GM11168 (cell line): Measurements from ENCODE around the gene HMCN2.
"Not testable (repeated sequence)": the region's sequence is repeated elsewhere in the genome, so short reads cannot be mapped to it uniquely, and the experiment has no call there.

ENCODE experiments used
- in situ Hi-C: fragments of 300-500 bp; cut with MboI; formaldehyde crosslinking; loops from one replicate; pipeline ENCODE4 v1.12.0; 2022; ENCODE audit warnings: low sequenced_read_pairs; ENCODE audit not compliant: unreplicated experiment

HMCN2 gene

DNA sequence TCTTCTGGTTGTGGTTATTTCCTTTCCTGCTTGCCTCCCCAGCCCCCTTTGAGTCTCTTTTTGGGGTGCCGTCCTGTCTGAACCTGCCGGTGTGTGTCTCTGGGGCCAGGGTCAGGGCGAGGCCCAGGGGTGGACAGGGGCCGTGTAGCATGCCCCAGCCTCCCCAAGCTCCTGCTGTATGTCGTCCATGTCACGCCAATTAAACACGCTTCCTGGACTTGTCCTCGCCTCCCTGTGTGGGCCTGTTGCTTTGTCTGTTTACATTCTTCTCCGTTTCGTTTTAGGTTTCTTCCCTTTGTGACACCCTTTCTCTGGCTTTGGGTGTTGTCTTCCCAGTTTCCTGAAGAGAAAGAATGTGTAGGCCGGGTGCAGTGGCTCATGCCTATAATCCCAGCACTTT, 28.5 kb upstream of the HMCN2 start:
- in situ Hi-C loops = loop anchor here (5.0 kb wide), 1 partner anchor 125 kb away; no protein-coding TSS in a partner anchor

DNA sequence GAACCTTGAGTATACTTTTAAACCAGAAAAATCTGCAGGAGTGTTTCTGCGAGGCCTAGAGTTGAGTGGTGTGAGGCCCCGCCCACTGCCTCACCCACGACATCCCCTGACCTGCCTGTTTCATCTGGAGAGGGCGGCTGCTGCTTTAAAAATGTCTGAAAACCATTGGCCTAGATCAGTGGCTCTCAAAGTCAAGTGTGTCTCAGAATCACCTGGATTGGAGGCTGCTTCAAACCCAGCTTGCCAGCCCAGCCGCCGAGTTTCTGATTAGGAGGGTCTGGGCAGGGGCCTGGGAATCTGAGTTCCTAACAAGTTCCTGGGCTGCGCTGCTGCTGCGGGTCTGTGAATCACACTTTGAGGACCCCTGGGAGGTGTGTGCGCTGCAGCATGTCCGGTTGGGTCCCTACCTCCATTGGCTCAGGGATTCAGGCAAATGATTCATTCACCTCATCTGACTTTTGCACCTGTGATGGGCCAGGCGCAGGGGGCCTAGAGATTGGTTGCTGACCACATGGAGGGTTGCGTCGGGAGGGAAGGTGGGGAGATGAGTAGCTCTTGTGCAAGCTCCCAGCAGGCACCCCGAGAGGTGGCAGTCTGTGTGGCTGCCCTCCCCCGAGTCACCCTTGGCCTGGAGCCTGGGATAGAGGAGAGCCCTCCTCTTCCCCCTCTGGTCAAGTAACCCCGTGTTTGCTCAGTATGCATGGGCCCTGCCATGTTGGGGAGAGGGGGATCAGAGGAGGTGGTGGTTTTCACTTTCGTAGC, 27.6 kb upstream of the HMCN2 start:
- in situ Hi-C loops = loop anchor here (5.0 kb wide), 1 partner anchor 126 kb away; no protein-coding TSS in a partner anchor

DNA sequence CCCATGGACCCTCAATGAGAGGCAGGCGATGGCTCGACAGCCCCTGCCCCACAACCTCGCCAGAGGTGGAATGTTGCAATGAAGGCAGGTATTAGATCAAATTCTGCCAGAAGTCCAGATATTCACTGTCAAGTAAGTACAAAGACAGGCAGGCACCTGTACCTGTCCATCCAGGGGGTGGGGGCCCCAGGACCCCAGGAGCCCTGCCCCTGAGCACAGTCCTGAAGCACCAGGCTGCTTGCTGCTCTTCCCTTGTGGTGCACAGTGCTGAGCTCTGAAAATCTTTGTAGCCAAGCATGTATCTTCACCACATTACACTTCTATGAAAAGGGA, 26.2 kb upstream of the HMCN2 start:
- in situ Hi-C loops = loop anchor here (5.0 kb wide), 1 partner anchor 127 kb away; no protein-coding TSS in a partner anchor

DNA sequence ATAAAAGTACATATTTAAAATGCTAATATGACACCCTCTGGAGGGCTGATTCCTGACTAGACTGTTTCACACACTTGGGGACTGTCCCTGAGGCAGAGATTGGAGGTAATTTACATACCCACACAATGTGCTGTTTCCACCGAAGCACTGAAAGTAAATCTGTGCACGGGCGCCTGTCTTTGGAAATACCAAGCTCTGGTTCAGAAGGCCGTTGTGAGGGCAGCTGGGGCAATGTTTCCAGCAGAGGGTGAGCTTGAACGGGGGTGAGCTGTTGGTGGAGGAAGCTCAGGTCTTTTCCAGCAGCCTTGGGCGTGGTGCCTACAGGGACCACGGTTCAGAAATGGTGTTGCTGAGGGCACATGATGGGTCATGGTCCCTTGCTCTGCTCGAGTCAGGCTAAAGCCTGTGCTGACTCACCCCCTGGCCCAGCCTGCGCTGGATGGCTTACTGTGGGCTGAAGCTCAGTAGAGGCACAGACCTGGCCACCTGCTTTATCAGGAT, 25.8 kb upstream of the HMCN2 start:
- in situ Hi-C loops = loop anchor here (5.0 kb wide), 1 partner anchor 127 kb away; no protein-coding TSS in a partner anchor

DNA sequence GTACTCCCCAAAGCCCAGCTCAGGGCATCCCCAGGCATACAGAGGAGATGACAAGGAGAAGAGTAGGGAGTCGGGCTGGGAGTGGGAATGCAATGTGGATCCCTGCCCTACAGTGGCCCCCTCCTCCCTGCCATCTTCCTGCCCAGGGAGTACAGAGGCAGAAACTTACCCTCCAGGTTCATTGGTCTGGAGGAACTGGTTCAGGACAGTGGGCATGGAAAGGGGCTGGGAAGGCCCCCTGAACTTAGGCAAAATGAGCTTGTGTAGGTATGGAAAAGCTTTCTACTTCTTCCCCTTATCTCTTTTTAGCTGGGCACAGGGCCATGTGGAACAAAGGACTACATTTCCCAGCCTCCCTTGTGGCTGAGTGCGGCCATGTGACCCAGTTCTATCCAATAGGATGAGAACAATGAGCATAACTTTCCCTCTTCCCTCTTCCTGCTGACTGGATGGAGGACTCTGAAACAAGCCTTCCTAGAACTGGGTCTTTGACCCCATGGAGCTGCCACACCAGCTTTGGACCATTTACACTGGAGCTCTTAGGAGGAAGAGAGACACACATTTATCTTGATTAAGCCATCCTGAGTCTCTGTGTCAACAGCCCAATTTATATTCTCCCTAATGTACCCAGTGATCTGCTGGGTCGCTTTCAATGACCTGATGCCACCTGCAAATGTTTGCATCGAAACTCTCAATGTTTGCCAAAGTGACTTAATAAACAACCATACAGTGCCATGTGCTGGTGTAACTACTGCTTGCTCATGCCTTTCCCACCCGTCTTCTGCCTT, 25.0 kb upstream of the HMCN2 start:
- in situ Hi-C loops = no loop called here

DNA sequence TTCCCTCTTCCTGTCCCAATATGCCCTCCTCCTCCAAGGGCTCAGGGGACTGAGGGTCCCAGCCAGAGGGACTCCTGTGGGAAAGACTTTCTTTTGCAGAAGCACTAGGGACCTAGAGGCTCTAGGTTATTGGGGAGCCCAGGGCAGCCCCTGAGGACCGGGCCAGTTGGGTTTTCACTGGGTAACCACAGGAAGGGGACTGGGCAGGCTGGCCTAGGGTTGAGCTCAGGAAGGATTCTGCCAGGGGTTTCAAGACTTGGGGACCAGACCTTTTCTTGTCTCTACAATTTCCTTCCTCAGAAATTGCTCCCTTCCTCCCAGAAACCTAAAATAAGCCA, 24.4 kb upstream of the HMCN2 start:
- in situ Hi-C loops = no loop called here

DNA sequence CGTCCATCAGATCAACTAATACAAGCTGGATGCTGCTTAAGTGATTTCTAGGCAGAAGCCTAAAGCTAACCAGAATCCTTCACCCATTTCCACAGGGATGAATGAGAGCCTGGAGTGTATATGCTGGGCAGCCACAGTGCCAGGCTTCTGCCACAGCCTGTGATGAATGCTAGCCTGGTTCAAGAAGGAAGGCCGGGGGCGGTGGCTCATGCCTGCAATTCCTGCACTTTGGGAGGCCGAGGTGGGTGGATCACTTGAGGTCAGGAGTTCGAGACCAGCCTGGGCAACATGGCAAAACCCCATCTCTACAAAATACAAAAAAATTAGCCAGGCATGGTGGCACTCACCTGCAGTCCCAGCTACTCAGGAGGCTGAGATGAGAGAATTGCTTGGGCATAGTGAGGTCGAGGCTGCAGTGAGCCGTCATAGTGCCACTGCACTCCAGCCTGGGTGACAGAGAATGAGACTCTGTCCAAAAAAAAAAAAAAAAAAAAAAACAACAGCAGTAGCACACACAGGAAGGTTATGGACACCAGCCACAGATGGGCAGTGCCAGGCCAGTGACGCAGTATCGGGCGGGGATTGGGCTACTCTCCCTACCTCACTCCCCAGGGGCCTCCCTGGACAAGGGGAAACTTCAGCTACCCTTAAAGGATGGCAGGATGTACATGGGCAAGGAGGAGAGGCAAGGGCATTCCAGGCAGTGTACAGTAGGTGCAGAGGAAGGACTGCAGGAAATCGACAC, 23.1 kb upstream of the HMCN2 start:
- in situ Hi-C loops = no loop called here

DNA sequence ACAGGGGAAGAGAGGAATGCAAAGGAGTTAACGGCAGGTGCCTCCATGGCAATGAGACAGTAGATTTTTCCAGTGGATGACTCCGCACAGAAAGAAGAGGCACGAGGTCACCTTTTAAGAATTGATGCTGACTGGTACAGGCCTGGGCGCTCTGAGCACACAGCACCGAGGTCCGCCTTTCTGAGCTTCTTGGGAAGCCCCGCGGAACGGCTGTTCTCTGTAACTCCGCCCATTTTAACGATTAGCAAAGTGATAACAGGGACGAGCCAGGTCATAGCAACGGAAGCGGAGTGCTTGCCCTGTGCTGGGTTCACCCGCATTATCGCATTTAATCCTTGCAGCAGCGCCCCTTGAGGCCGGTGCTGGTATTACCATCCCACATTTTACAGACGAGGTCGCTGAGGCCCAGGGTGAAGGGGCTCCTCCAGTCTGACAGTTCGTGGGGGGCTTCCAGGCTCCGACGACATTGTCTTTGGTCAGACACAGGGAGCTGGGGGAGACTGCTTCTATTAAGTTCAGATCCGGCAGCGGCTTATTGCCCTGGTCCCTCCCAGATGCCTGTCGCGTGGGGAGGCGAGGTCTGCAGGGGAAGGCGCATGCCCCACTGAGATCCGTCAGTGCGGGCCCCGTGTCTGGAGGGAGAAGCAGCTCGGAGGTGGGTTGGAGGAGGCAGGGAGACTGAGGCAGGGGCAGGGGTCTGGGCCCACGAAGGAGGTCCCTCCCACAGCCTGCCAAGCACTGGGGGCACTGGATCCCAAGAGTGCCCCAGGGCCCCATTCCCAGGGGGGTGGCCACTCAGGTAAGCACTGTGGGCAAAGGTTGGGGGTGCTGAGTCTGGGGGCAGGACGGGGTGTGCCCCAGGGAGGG, 22.3 kb upstream of the HMCN2 start:
- in situ Hi-C loops = no loop called here

DNA sequence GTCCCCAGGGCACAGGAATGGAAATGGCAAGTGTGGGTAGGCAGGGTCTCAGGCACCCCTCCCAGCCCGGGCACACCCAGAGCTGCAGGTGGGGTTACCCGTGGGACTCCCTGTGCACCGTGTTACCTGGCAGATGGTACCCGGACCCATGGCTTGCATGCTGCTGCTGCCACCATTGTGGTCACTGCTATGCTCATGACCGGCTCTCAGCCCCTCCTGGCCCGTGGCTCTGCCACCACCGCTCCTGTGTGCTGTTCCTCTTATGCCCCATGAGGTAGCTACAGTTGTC, 21.7 kb upstream of the HMCN2 start:
- in situ Hi-C loops = no loop called here

DNA sequence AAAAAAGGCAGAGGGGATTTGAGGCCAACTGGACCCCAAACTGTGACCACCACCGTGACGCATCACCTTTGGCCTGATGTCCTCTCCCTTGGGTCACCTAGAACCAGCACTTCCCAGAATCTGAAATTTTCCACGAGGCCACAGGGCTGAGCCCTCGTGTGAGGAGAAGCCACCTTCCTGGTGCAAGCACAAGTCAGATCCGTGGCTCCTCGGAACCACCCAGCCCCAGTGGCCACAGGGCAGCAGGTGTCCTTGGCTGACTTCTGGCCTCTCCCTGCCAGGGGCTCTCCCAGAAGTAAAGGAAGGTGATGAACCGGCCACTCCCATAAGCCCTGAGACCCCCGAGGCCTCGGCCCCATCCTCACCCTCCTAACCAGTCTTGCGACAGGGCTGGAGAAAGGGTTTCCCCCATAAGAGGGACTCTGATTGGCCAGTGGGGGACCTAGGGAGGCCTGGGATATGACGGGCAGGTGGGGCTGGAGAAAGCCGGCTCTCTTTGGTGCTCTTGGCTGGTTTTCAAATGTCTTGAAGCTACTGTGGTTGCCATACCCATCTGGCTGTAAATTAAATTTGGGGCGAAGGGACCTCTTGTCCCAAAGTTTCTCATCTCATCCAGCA, 20.9 kb upstream of the HMCN2 start:
- in situ Hi-C loops = no loop called here

DNA sequence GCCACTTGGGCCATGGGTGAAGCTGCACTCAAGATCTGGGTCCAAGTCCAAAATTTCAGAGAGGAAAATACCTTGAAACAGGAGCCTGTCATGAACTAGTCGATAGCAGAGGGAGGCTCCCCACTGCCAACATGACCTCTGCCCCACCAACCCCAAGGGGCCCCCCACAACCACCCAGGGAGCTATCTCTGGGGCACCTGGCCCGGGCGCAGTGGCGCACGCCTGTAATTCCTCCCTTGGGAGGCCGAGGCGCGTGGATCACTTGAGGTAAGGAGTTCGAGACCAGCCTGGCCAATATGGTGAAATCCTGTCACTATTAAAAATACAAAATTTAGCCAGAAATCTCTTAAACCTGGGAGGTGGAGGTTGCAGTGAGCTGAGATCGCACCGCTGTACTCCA, 20.1 kb upstream of the HMCN2 start:
- in situ Hi-C loops = no loop called here

DNA sequence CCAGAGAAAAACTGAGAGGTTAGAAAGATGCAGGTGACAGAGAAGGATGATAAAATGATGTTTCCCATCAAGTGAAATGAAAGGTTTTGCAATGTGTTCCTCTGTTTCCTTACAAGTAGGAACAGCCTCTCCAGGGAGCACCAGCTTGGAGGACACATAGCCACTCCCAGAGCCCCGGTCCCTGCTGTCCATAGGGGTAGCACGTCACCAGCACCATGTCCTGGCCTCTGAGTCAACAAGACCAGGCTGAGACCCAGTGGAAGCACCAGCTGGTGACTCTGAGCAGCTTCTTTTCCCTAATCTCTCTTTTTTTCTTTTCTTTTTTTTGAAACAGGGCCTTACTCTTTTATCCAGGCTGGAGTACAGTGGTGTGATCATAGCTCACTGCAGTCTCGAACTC, 19.4 kb upstream of the HMCN2 start:
- in situ Hi-C loops = no loop called here

DNA sequence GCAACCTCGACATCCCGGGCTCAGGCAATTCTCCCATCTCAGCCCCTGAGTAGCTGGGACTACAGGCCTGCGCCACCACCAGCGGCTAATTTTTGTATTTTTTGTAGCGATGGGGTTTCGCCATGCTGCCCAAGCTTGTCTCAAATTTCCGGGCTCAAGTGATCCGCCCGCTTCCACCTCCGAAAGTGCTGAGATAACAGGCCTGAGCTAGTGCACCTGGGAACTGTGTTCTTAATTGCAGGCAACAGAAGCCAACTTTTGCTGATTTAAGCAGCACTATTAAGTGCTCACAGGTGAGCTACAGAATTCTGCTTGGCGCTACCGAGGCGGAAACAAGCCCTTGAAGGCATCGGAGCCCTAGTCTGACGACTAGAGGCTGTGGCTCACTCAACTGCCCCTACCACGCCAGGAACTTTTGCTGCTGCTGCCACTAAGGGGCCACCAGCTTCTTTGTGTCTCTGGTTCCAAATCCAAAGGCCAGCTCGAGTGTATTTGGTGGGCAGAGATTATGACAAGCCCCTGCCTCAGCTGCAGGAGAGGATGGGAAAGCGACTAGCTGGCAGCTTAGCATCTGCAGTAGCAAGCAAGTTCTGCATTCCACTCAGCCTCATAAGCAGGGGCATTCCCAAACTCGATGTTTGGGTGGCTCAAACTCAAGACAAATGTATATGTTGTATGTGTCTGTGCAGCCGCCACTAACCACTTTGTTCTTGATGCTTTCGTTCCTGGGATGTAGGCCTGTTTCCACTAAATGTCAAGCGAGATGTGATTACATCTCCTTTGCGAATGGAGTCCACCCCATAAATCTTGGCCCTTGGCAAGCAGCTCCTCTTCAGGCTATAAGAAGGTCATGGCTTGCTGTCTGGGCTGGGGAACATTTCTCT, 10.6 kb upstream of the HMCN2 start:
- in situ Hi-C loops = no loop called here

DNA sequence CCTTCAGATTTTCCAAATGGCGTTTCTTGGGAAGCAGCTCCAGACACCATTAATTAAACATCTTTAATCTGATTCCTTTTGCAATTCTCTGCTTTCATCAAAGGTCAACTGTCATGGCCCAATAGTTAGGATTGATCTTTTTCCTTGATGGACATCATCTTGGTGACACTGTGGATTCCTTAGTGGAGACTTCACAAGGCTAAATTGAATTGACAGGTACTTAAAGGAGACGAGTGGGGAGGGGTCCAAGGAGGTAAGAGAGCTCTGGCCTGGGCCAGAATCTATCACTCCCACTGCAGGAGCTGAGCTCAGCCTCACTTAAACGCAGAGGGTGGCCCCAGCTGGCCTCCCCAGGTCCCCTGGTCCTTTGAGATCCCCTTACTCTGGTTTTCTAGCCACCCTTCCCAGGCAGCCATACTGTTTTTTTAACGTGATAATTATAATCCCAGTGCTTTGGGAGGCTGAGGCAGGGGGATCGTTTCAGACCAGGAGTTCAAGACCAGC, 9.9 kb upstream of the HMCN2 start:
- in situ Hi-C loops = no loop called here

DNA sequence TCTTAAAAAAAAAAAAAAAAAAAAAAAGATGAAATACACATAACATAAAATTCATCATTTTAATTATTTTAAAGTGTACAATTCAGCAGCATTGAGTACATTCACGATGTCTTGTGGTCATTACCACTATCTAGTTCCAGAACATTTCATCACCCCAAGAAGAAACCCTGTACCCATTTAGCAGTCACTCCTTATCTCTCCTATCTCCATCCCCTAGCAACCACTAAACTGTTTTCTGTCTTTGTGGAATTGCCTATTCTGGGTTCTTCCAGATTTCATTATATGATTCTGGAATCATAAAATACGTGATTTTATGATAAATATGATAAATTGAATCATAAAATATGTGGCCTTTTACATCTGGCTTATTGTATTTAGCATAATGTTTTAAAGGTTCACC, 8.9 kb upstream of the HMCN2 start:
- in situ Hi-C loops = no loop called here

DNA sequence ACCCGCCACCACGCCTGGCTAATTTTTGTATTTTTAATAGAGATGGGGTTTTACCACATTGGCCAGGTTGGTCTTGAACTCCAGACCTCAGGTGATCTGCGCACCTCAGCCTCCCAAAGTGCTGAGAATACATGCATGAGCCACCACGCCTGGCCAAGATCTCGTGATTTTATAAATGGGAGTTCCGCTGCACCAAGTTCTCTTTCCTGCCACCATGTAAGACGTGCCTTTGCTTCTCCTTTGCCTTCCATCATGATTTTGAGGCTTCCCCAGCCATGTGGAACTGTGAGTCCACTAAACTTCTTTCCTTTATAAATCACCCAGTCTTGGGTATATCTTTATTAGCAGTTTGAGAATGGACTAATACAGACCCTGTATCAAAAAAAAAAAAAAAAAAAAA, 7.4 kb upstream of the HMCN2 start:
- in situ Hi-C loops = not testable (repeated sequence)

DNA sequence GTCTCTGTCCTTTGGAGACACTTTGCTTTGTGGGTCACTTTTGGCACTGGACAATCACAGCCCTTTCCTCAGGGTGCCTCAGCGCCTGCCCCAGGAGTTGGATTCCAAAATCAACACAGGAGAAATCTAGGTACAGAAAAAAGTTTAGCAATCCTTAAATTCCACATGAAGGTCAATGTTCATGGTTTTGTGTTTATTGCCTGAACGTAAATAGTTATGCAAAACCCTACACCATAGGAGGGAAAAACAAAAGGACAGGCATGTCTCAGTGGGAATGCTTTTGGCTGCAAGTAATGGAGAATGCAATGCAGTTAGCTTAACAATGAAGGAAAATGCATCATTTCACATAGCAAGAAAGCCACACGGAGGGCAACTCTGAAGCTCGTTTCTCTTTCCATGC, 6.5 kb upstream of the HMCN2 start:
- in situ Hi-C loops = no loop called here
